Activated naive CD4-positive, alpha-beta T cell treated with anti-CD3 and anti-CD28 coated beads, Interleukin-2, amount 10 ng/mL, durations not matched to agents 7 days and 5 days (primary cell): ENCODE measurements around the gene INO80.
"Not testable (repeated sequence)": the region's sequence is repeated elsewhere in the genome, so short reads cannot be mapped to it uniquely, and the experiment has no call there.

Experiments
- CTCF ChIA-PET: fragments of 350-600 bp; sonication (Branson Sonifier 250); formaldehyde crosslinking; loops from one replicate; lab custom pipeline; 2021; ENCODE audit warnings: antibody characterized with exemption; lab: Charles Lee
- DNase-seq: peaks from one replicate; pipeline ENCODE4 v3.0.0-alpha.2; 2020
- H3K27ac Mint-ChIP-seq: one replicate; pipeline ENCODE4 v1.8.0; 2021; ENCODE audit warnings: mild to moderate bottlenecking, moderate library complexity, mixed read lengths
- H3K27me3 Mint-ChIP-seq: one replicate; pipeline ENCODE4 v1.8.0; 2021; ENCODE audit warnings: mild to moderate bottlenecking, mixed read lengths
- H3K36me3 Mint-ChIP-seq: one replicate; pipeline ENCODE4 v1.8.0; 2021; ENCODE audit warnings: mixed read lengths
- H3K4me1 Mint-ChIP-seq: one replicate; pipeline ENCODE4 v1.8.0; 2021; ENCODE audit warnings: mixed read lengths
- H3K4me3 Mint-ChIP-seq: one replicate; pipeline ENCODE4 v1.8.0; 2021; ENCODE audit warnings: mild to moderate bottlenecking, moderate library complexity, mixed read lengths
- H3K9me3 Mint-ChIP-seq: one replicate; pipeline ENCODE4 v1.8.0; 2021; ENCODE audit warnings: mixed read lengths

Gene INO80

GRCh38 chr15:40968290-40969085 is 147.6 kb downstream of the INO80 start:
- Mint-ChIP-seq H3K9me3 (no peaks in the 10 kb centered on the region), H3K36me3 (no peaks in the 10 kb centered on the region), H3K4me3 (no peak overlapping the region), H3K27me3 (peaks cover 3% of the 10 kb centered on the region), H3K4me1 (peaks cover 3% of the 10 kb centered on the region), H3K27ac (no peak overlapping the region)
- DNase-seq: no peak
- CTCF ChIA-PET: no interaction called here

GRCh38 chr15:40964634-40965033 is 151.4 kb downstream of the INO80 start:
- H3K27ac Mint-ChIP-seq: no peak overlapping the region
- CTCF ChIA-PET: interaction anchor here (0.9 to 1.5 kb wide), 3 partner anchors 10 to 24 kb away, joined by 3 read pairs; partner anchors contain the start of gene CHAC1

GRCh38 chr15:40964006-40964405 is 152.1 kb downstream of the INO80 start:
- CTCF ChIA-PET: interaction anchor here (1.5 to 1.9 kb wide), 2 partner anchors 10 to 11 kb away, joined by 3 to 4 read pairs; partner anchors contain the start of gene CHAC1
- no peak for DNase-seq
- Mint-ChIP-seq H3K4me1 (no peaks in the 10 kb centered on the region), H3K27ac (no peak overlapping the region), H3K4me3 (no peak overlapping the region), H3K9me3 (no peaks in the 10 kb centered on the region), H3K36me3 (no peaks in the 10 kb centered on the region), H3K27me3 (peaks cover 6% of the 10 kb centered on the region)

More at GRCh38 chr15:40964634-40965033, 151.4 kb downstream of the INO80 start:
- H3K27me3 Mint-ChIP-seq: peaks cover 9% of the 10 kb centered on the region
- H3K36me3 Mint-ChIP-seq: no peaks in the 10 kb centered on the region
- no peak overlapping the region for H3K4me3 Mint-ChIP-seq
- H3K9me3 Mint-ChIP-seq: no peaks in the 10 kb centered on the region
- DNase-seq: no peak
- no peaks in the 10 kb centered on the region for H3K4me1 Mint-ChIP-seq

GRCh38 chr15:40963201-40963600 is 152.9 kb downstream of the INO80 start:
- H3K36me3 Mint-ChIP-seq: no peaks in the 10 kb centered on the region
- H3K27ac Mint-ChIP-seq: no peak overlapping the region
- CTCF ChIA-PET: interaction anchor here (1.5 to 1.9 kb wide), 2 partner anchors 10 kb away, joined by 3 to 4 read pairs; partner anchors contain the start of gene CHAC1
- no peaks in the 10 kb centered on the region for H3K4me1 Mint-ChIP-seq
- H3K27me3 Mint-ChIP-seq: peaks cover 6% of the 10 kb centered on the region
- no peaks in the 10 kb centered on the region for H3K9me3 Mint-ChIP-seq
- no peak for DNase-seq
- no peak overlapping the region for H3K4me3 Mint-ChIP-seq

- DNase-seq: peak; percentile 5
- H3K27me3 Mint-ChIP-seq: peaks cover 10% of the 10 kb centered on the region
- not testable (repeated sequence) for H3K9me3 Mint-ChIP-seq, H3K27ac Mint-ChIP-seq, H3K4me3 Mint-ChIP-seq, H3K36me3 Mint-ChIP-seq, H3K4me1 Mint-ChIP-seq
- CTCF ChIA-PET: interaction anchor here (1.9 kb wide), 1 partner anchor 11 kb away, joined by 4 read pairs; no protein-coding TSS in a partner anchor
These were observed 153.8 kb downstream of the INO80 start for GRCh38 chr15:40962317-40962716.

- H3K27me3 Mint-ChIP-seq: peaks cover 10% of the 10 kb centered on the region
- H3K4me3 Mint-ChIP-seq, H3K36me3 Mint-ChIP-seq, H3K27ac Mint-ChIP-seq, H3K4me1 Mint-ChIP-seq, CTCF ChIA-PET, H3K9me3 Mint-ChIP-seq: not testable (repeated sequence)
- peak; percentile 3 for DNase-seq
These were observed 154.3 kb downstream of the INO80 start for GRCh38 chr15:40961740-40962139.

- no peaks in the 10 kb centered on the region for H3K9me3 Mint-ChIP-seq
- H3K4me1 Mint-ChIP-seq: peaks cover 6% of the 10 kb centered on the region
- CTCF ChIA-PET: interaction anchor here (1.0 kb wide), 1 partner anchor 19 kb away, joined by 3 read pairs; no protein-coding TSS in a partner anchor
- DNase-seq: peak; percentile 4
- H3K27ac Mint-ChIP-seq: no peak overlapping the region
- peaks cover 10% of the 10 kb centered on the region for H3K27me3 Mint-ChIP-seq
- H3K4me3 Mint-ChIP-seq: no peak overlapping the region
- peaks cover 4% of the 10 kb centered on the region for H3K36me3 Mint-ChIP-seq
These were observed 155.2 kb downstream of the INO80 start for GRCh38 chr15:40960925-40961324.

- Mint-ChIP-seq H3K27me3 (peaks cover 10% of the 10 kb centered on the region), H3K36me3 (peaks cover 6% of the 10 kb centered on the region), H3K4me3 (no peak overlapping the region), H3K27ac (no peak overlapping the region), H3K9me3 (no peaks in the 10 kb centered on the region), H3K4me1 (peaks cover 9% of the 10 kb centered on the region)
- peak; percentile 15 for DNase-seq
- CTCF ChIA-PET: interaction anchor here (1.0 kb wide), 1 partner anchor 19 kb away, joined by 3 read pairs; no protein-coding TSS in a partner anchor
These were observed 155.8 kb downstream of the INO80 start for GRCh38 chr15:40960151-40960885.

GRCh38 chr15:40959331-40960141 is 156.5 kb downstream of the INO80 start:
- CTCF ChIA-PET: no interaction called here

GRCh38 chr15:40958723-40959122 is 157.4 kb downstream of the INO80 start:
- Mint-ChIP-seq H3K27ac (no peak overlapping the region), H3K4me3 (no peak overlapping the region)

More at GRCh38 chr15:40959331-40960141, 156.5 kb downstream of the INO80 start:
- H3K9me3 Mint-ChIP-seq: no peaks in the 10 kb centered on the region
- H3K4me3 Mint-ChIP-seq: no peak overlapping the region
- peaks cover 10% of the 10 kb centered on the region for H3K27me3 Mint-ChIP-seq
- H3K36me3 Mint-ChIP-seq: peaks cover 6% of the 10 kb centered on the region
- H3K4me1 Mint-ChIP-seq: peaks cover 15% of the 10 kb centered on the region
- no peak overlapping the region for H3K27ac Mint-ChIP-seq
- DNase-seq: peak; percentile 13

GRCh38 chr15:40958146-40958545 is 157.9 kb downstream of the INO80 start:
- peaks cover 28% of the 10 kb centered on the region for H3K4me1 Mint-ChIP-seq
- CTCF ChIA-PET: no interaction called here
- H3K4me3 Mint-ChIP-seq: no peak overlapping the region
- peak; percentile 15 for DNase-seq
- H3K9me3 Mint-ChIP-seq: no peaks in the 10 kb centered on the region
- no peak overlapping the region for H3K27ac Mint-ChIP-seq
- peaks cover 8% of the 10 kb centered on the region for H3K36me3 Mint-ChIP-seq
- H3K27me3 Mint-ChIP-seq: peaks cover 14% of the 10 kb centered on the region

More at GRCh38 chr15:40958723-40959122, 157.4 kb downstream of the INO80 start:
- H3K27me3 Mint-ChIP-seq: peaks cover 10% of the 10 kb centered on the region
- CTCF ChIA-PET: no interaction called here
- H3K4me1 Mint-ChIP-seq: peaks cover 23% of the 10 kb centered on the region
- H3K9me3 Mint-ChIP-seq: no peaks in the 10 kb centered on the region
- peak; percentile 10 for DNase-seq
- H3K36me3 Mint-ChIP-seq: peaks cover 6% of the 10 kb centered on the region

GRCh38 chr15:40957581-40958051 is 158.5 kb downstream of the INO80 start:
- Mint-ChIP-seq H3K27me3 (peaks cover 15% of the 10 kb centered on the region), H3K4me3 (no peak overlapping the region), H3K36me3 (peaks cover 9% of the 10 kb centered on the region), H3K27ac (no peak overlapping the region), H3K4me1 (peaks cover 31% of the 10 kb centered on the region), H3K9me3 (no peaks in the 10 kb centered on the region)
- CTCF ChIA-PET: no interaction called here
- DNase-seq: peak; percentile 10

GRCh38 chr15:40957041-40957555 is 159.0 kb downstream of the INO80 start:
- H3K36me3 Mint-ChIP-seq: peaks cover 9% of the 10 kb centered on the region
- H3K27ac Mint-ChIP-seq: no peak overlapping the region
- H3K27me3 Mint-ChIP-seq: peaks cover 15% of the 10 kb centered on the region
- CTCF ChIA-PET: interaction anchor here (6.9 kb wide), 1 partner anchor 15 kb away, joined by 43 read pairs; no protein-coding TSS in a partner anchor
- peaks cover 36% of the 10 kb centered on the region for H3K4me1 Mint-ChIP-seq
- no peaks in the 10 kb centered on the region for H3K9me3 Mint-ChIP-seq
- no peak overlapping the region for H3K4me3 Mint-ChIP-seq
- no peak for DNase-seq
